ENCODE results near the gene CDC14C. TPM values are rescaled to one million over a fixed set of nuclear protein-coding genes. Genes with fewer than 3 reads are reported as not detected.

CDC14C gene
- total RNA-seq, 1 donor from 2014 or later: not detected

GRCh38 chr7:48971173-48971572 is 46.8 kb downstream of the CDC14C start:
- ATAC-seq (no peak), DNase-seq (ENCODE audit: low spot score) (no peak)

DNA sequence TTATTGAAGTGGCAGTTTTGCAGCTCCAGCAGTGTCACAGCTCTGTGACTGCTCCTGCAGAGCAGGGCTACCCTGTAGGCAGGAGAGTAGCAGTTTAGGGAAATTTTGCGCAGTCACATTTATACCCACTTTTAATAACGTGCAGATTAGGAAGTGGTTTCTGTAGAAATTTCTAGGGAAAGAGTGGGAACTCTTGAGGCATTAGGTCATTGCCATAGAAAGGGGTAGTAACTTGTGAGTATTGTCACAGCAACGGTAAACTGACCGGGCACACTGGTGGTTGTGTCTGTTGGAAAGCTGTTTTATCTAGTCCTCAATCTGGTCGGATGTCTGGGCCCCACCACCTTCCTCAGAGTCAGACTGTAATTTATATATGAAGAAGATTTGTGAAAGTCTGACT is 51.9 kb downstream of the CDC14C start:
- ATAC-seq: no peak
- DNase-seq (ENCODE audit: low spot score): no peak

DNA sequence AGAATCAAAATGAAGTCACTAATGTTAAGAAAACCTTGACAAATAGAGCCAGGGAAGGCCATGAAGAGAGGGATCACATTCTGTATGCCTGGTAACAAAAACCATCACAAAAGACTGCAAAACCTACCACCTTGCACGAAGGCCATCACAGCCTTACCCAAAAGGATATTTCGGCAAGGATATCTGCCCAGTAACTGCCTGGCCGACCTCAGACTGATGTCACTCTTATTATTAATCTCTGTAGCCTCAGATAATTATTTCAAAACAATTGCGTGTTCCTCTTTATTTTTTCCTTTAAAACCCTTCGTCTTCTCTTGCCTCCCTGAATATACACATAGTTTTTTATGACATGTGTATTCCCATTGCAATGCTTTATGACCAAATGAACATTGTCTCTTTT is 52.5 kb downstream of the CDC14C start:
- no peak for ATAC-seq
- no peak for DNase-seq (ENCODE audit: low spot score)

All from left lobe of liver (tissue), 2 donors.